Panc1 (cell line): ENCODE measurements around the gene ISLR2.

ENCODE experiments used
- CTCF ChIP-seq: fragments of 450-650 bp; IDR thresholded peaks from 2 replicates; pipeline ENCODE4 v1.5.1; 2017; ENCODE audit warnings: mild to moderate bottlenecking
- POLR2AphosphoS5 ChIP-seq: IDR thresholded peaks from 2 replicates; pipeline ENCODE4 v1.6.1; 2012; ENCODE audit warnings: mild to moderate bottlenecking, low read depth, low read length, moderate library complexity
- REST ChIP-seq, 2 experiments: IDR thresholded peaks; 2 replicates each; pipeline ENCODE4 v1.6.1; 2011 to 2012; ENCODE audit warnings: low read depth in 2 of 2, control low read depth in 1 of 2, low read length in 1 of 2, mild to moderate bottlenecking in 1 of 2, moderate library complexity in 1 of 2; ENCODE audit not compliant: insufficient read depth in 1 of 2
- SIN3A ChIP-seq: IDR thresholded peaks from 2 replicates; pipeline ENCODE4 v1.6.1; 2012; ENCODE audit warnings: low read depth, mild to moderate bottlenecking, low read length, moderate library complexity, borderline replicate concordance; ENCODE audit not compliant: insufficient read depth
- TCF7L2 ChIP-seq: IDR thresholded peaks from 2 replicates; pipeline ENCODE4 v1.6.1; 2011; ENCODE audit warnings: mild to moderate bottlenecking, low read depth, low read length, inconsistent platforms

GRCh38 chr15:74127954-74128784 lies 2.2 kb upstream of the ISLR2 start:
- no peak for TF ChIP-seq CTCF
- no peak for TF ChIP-seq SIN3A
- TF ChIP-seq POLR2AphosphoS5, result no peak
- no peak for TF ChIP-seq TCF7L2
- TF ChIP-seq REST (IDR thresholded peaks at IDR 0.05; ENCODE audit: insufficient read depth in 1 of 2, low read depth in 2 of 2, low read length in 1 of 2), result no peak
